NCI-H69 (cell line): Measurements from ENCODE around the gene CPED1.

Source experiments
- DNase-seq: peaks from one replicate; lab custom pipeline; 2025; lab: John Stamatoyannopoulos, UW

The CPED1 gene

GRCh38 chr7:120988591-120989256 lies at the start of gene CPED1:
TSS of gene CPED1 (plus strand) at chr7:120988711. CDS start at chr7:120989622, 911 bp downstream.
- DNase-seq: peak; percentile 80

- DNase-seq: no peak
These were observed 49.2 kb upstream of the CPED1 start for GRCh38 chr7:120939345-120939744.

- peak; percentile 58 for DNase-seq
These were observed 47.4 kb upstream of the CPED1 start for GRCh38 chr7:120941064-120941463.

- DNase-seq: peak; percentile 46
These were observed 46.7 kb upstream of the CPED1 start for GRCh38 chr7:120941856-120942255.

GRCh38 chr7:120942861-120943260 lies 45.6 kb upstream of the CPED1 start:
- DNase-seq: no peak

- DNase-seq: peak; percentile 49
These were observed 43.5 kb upstream of the CPED1 start for GRCh38 chr7:120944826-120945562.

- DNase-seq: peak; percentile 31
These were observed 40.5 kb upstream of the CPED1 start for GRCh38 chr7:120947980-120948379.

GRCh38 chr7:120949393-120949911 lies 39.1 kb upstream of the CPED1 start:
- peak; percentile 30 for DNase-seq

- no peak for DNase-seq
These were observed 38.4 kb upstream of the CPED1 start for GRCh38 chr7:120949998-120950538.

GRCh38 chr7:120950539-120951308 lies 37.8 kb upstream of the CPED1 start, which contains the start of gene ING3:
TSS of gene ING3 (plus strand) at chr7:120950777. CDS start at chr7:120950897, 120 bp downstream.
- peak; percentile 100 for DNase-seq

- no peak for DNase-seq
These were observed 37.2 kb upstream of the CPED1 start for GRCh38 chr7:120951309-120951699.

GRCh38 chr7:120951826-120952225 lies 36.7 kb upstream of the CPED1 start:
- peak; percentile 60 for DNase-seq

- DNase-seq: no peak
These were observed 32.8 kb upstream of the CPED1 start for GRCh38 chr7:120955577-120956149.

- DNase-seq: no peak
These were observed 28.5 kb upstream of the CPED1 start for GRCh38 chr7:120959929-120960484.

GRCh38 chr7:120960714-120961113 lies 27.8 kb upstream of the CPED1 start:
- DNase-seq: no peak

- no peak for DNase-seq
These were observed 26.8 kb upstream of the CPED1 start for GRCh38 chr7:120961638-120962173.

- no peak for DNase-seq
These were observed 24.4 kb upstream of the CPED1 start for GRCh38 chr7:120964088-120964487.

GRCh38 chr7:120966961-120967360 lies 21.6 kb upstream of the CPED1 start:
- peak; percentile 88 for DNase-seq

- DNase-seq: no peak
These were observed 14.7 kb upstream of the CPED1 start for GRCh38 chr7:120973849-120974248.

- no peak for DNase-seq
These were observed 8.6 kb upstream of the CPED1 start for GRCh38 chr7:120979765-120980499.
